Measurements from ENCODE around the gene TC2N.
"Not testable (repeated sequence)": the region's sequence is repeated elsewhere in the genome, so short reads cannot be mapped to it uniquely, and the experiment has no call there.

TC2N gene

GRCh38 chr14:91872517-91873470, 5.5 kb upstream of the TC2N start:
- intact Hi-C loops (cut with DNase I; ENCODE audit: low total_unique reads): no loop called here
- H3K4me1 ChIP-seq: peaks cover 0 to 34% (median 24%) of the 10 kb centered on the region in 4 donors
- peak overlapping the region; percentile 76 to 79 for H3K27ac ChIP-seq
- H3K27me3 ChIP-seq: no peaks in the 10 kb centered on the region
- TF ChIP-seq CTCF (IDR thresholded peaks at IDR 0.05): no peak
- no peak overlapping the region for H3K4me3 ChIP-seq
- peak; percentile 90 to 96 for DNase-seq
- peaks cover 40 to 74% (median 72%) of the 10 kb centered on the region in 3 donors for H3K36me3 ChIP-seq
- H3K9me3 ChIP-seq: no peaks in the 10 kb centered on the region

- no peaks in the 10 kb centered on the region for H3K9me3 ChIP-seq
- peak; percentile 82 to 91 for DNase-seq
- H3K27ac ChIP-seq: peak overlapping the region; percentile 76 to 79
- H3K4me3 ChIP-seq: no peak overlapping the region
- peaks cover 40 to 74% (median 72%) of the 10 kb centered on the region in 3 donors for H3K36me3 ChIP-seq
- H3K4me1 ChIP-seq: peaks cover 0 to 34% (median 24%) of the 10 kb centered on the region in 4 donors
- intact Hi-C loops (cut with DNase I; ENCODE audit: low total_unique reads): no loop called here
- no peak for TF ChIP-seq CTCF (IDR thresholded peaks at IDR 0.05)
- no peaks in the 10 kb centered on the region for H3K27me3 ChIP-seq
Observed at GRCh38 chr14:91872011-91872501, 4.7 kb upstream of the TC2N start.

- DNase-seq; intact Hi-C loops (cut with DNase I; ENCODE audit: low total_unique reads); H3K9me3 ChIP-seq; H3K27me3 ChIP-seq; H3K4me3 ChIP-seq: not testable (repeated sequence)
- Histone ChIP-seq H3K27ac (peak overlapping the region; percentile 76 to 79), H3K36me3 (peaks cover 33 to 68% (median 67%) of the 10 kb centered on the region in 3 donors), H3K4me1 (peaks cover 0 to 38% (median 24%) of the 10 kb centered on the region in 4 donors)
Observed at GRCh38 chr14:91871401-91871800, 4.1 kb upstream of the TC2N start.

GRCh38 chr14:91870890-91871289, 3.6 kb upstream of the TC2N start:
- no peak for DNase-seq
- H3K4me3 ChIP-seq: no peak overlapping the region
- H3K36me3 ChIP-seq: peaks cover 28 to 63% (median 62%) of the 10 kb centered on the region in 3 donors
- no peaks in the 10 kb centered on the region for H3K9me3 ChIP-seq
- intact Hi-C loops (cut with DNase I; ENCODE audit: low total_unique reads): no loop called here
- TF ChIP-seq CTCF (IDR thresholded peaks at IDR 0.05): no peak
- peaks cover 0 to 43% (median 24%) of the 10 kb centered on the region in 4 donors for H3K4me1 ChIP-seq
- H3K27me3 ChIP-seq: no peaks in the 10 kb centered on the region
- peak overlapping the region; percentile 76 to 79 for H3K27ac ChIP-seq

- H3K36me3 ChIP-seq: peaks cover 19 to 54% (median 54%) of the 10 kb centered on the region in 3 donors
- H3K9me3 ChIP-seq: no peaks in the 10 kb centered on the region
- H3K4me1 ChIP-seq: peaks cover 0 to 44% (median 24%) of the 10 kb centered on the region in 4 donors
- no peak for TF ChIP-seq CTCF (IDR thresholded peaks at IDR 0.05)
- H3K27me3 ChIP-seq: no peaks in the 10 kb centered on the region
- H3K4me3 ChIP-seq: no peak overlapping the region
- intact Hi-C loops (cut with DNase I; ENCODE audit: low total_unique reads): no loop called here
- no peak for DNase-seq
- H3K27ac ChIP-seq: no peak overlapping the region
Observed at GRCh38 chr14:91870001-91870400, 2.7 kb upstream of the TC2N start.

GRCh38 chr14:91869556-91869955, 2.2 kb upstream of the TC2N start:
- no peak overlapping the region for H3K4me3 ChIP-seq
- peaks cover 16 to 50% (median 49%) of the 10 kb centered on the region in 3 donors for H3K36me3 ChIP-seq
- H3K9me3 ChIP-seq: no peaks in the 10 kb centered on the region
- H3K27ac ChIP-seq: no peak overlapping the region
- intact Hi-C loops (cut with DNase I; ENCODE audit: low total_unique reads): no loop called here
- H3K4me1 ChIP-seq: peaks cover 0 to 44% (median 24%) of the 10 kb centered on the region in 4 donors
- H3K27me3 ChIP-seq: no peaks in the 10 kb centered on the region
- TF ChIP-seq CTCF (IDR thresholded peaks at IDR 0.05): no peak
- no peak for DNase-seq
